Cardiac fibroblast (primary cell): ENCODE results near the gene ELOA.

Source experiments
- DNase-seq, 2 donors: peaks; one replicate each; pipeline versions ENCODE4 v3.0.0 to v3.0.0-alpha.2; 2010; ENCODE audit warnings: low read depth in 2 of 2
- H3K4me3 ChIP-seq, 2 donors: replicated peaks in 1 of 2; 1 replicate in 1 of 2; 2 replicates in 1 of 2; pipeline ENCODE4 v1.5.1; 2011; ENCODE audit warnings: low read depth in 2 of 2, low read length in 2 of 2, mild to moderate bottlenecking in 2 of 2, moderate library complexity in 1 of 2
- TF ChIP-seq, protein P1 (sequence below): IDR thresholded peaks from one replicate; pipeline ENCODE4 v1.5.1; 2011; ENCODE audit warnings: low read depth, mild to moderate bottlenecking, low read length, inconsistent platforms

The ELOA gene

DNA sequence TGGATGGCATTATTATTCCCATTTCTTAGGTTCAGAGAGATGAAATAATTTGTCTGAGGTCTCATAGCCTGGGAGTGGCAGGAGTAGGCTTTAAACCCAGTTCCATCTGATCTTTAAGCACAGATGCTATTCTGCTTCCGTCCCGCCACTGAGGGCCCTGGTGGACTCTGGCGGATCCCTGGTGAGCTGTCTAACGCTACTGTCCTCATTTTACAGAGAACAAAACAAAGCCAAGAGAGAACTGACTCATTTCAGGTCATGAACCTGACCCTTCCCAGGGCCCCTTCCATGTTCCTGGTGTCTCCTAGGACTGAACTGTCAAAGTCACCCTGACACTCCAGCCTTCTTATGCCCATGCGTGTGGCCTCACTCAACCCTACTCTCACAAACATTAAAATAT lies 60.4 kb downstream of the ELOA start:
- no peak overlapping the region for H3K4me3 ChIP-seq
- DNase-seq: no peak
- TF ChIP-seq, protein P1, sequence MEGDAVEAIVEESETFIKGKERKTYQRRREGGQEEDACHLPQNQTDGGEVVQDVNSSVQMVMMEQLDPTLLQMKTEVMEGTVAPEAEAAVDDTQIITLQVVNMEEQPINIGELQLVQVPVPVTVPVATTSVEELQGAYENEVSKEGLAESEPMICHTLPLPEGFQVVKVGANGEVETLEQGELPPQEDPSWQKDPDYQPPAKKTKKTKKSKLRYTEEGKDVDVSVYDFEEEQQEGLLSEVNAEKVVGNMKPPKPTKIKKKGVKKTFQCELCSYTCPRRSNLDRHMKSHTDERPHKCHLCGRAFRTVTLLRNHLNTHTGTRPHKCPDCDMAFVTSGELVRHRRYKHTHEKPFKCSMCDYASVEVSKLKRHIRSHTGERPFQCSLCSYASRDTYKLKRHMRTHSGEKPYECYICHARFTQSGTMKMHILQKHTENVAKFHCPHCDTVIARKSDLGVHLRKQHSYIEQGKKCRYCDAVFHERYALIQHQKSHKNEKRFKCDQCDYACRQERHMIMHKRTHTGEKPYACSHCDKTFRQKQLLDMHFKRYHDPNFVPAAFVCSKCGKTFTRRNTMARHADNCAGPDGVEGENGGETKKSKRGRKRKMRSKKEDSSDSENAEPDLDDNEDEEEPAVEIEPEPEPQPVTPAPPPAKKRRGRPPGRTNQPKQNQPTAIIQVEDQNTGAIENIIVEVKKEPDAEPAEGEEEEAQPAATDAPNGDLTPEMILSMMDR: no peak

DNA sequence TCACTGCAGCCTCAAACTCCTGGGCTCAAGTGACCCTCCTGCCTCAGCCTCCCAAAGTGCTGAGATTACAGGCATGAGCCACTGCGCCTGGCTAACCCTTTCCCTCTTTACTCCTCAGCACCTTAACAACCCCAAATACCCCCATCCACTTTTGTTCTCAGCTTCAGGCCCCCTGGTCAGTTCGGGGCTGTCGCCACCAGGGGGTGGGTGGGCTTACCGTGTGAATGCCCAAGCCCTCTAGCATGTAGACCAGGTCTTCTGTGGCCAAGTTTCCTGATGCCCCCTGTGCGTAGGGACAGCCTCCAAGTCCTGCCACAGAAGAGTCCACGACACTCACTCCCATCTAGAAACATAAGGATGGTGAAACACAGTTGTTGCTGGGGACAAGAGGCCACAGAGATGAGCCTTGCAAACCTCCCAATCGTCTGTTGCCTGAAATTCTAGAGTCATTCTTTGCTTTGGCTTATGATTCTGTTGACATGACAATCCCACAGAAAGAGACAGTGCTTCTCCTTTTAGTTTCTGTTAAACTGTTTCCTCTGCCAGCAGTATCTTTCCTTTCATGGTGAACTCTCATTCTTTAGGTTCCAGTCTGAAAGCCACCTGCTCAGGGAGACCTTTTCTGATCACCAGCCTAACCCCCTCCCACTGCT lies 61.0 kb downstream of the ELOA start:
- DNase-seq: no peak
- TF ChIP-seq, protein P1: peak; percentile 27
- H3K4me3 ChIP-seq: no peak overlapping the region

DNA sequence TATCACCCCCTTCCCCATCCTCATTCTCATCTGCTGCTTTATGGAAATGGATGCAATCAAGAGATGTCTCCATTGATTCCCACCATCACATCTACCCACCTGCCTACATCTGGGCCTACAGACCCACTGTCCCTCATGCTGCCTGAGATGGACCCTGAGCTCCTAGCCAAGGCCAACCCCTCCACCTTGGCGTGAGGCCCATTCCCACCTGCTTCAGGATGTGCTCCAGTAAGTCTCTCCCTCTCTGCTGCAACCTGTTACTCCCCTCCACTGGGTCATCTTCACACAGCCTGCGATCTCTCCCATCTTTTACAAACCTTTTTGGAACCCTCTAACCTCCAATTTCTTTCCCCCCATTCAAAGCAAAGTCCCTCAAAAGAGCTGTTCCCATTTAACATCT lies 61.8 kb downstream of the ELOA start:
- no peak for DNase-seq
- H3K4me3 ChIP-seq: no peak overlapping the region
- TF ChIP-seq, protein P1: no peak

DNA sequence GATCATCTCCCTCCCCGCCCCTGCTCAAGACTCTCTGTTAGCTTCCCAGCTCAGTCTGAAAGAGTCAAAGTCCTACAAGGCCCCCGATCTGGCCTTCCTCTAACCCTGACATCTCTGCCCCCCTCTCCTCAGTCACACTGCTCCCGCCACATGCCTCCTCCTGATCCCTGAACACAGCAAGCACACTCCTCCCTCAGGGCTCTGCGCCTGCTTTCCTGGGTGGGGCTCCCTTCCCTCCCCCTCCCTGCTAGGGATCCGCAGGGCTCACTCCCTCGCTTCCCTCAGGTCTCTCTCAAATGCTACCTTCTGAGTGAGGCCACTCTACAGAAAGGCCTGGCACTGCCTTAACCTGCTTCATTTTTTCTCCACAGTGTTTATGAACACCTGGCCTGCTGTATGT lies 63.0 kb downstream of the ELOA start:
- no peak overlapping the region for H3K4me3 ChIP-seq
- DNase-seq: no peak
- TF ChIP-seq, protein P1: no peak

DNA sequence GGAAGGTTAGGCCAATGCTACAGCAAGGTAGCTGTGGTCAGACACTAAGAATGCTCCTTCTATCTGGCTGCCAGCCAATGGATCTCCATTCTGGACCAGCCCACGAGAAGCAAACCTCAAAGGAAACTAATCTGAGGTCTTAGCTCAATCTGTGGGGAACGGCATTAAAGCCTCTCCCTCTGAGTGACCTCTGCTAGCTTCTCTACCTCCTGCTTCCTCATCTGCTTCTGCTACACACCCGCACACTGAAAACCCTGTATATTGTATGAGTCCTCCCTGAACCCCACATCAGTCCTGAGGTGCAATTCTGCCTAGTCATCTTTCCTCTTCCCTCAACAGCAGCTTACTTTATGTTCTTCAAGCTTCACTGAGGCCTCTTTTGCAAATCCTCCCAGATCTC lies 64.2 kb downstream of the ELOA start:
- no peak for DNase-seq

DNA sequence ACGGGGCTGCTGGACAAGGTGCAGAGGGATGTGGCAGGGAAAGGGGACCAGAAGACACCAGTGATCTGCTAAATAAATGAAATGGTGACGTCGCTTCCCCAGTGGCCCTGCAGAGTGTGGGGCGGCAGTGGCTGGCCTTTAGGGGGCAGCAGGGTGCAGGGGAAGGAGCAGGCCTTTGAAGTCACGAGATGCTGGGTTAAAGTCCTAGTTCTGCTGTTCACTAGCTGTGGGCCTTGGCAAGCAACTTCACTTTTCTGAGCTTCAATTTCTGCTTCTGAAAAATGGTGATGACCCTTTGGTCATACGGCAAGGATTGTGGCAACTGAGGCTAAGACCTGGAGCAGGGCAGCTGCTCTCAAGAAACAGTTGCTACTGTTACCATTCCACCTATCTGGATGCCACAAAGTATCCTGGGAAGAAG lies 66.5 kb downstream of the ELOA start:
- peak; percentile 75 to 78 for DNase-seq
- no peak overlapping the region for H3K4me3 ChIP-seq
- TF ChIP-seq, protein P1: peak; percentile 92

More for the DNA sequence above, 64.2 kb downstream of the ELOA start:
- no peak overlapping the region for H3K4me3 ChIP-seq
- TF ChIP-seq, protein P1: no peak
